AG04449 (cell line): ENCODE results near the gene ENTHD1.

Experiments
- CTCF ChIA-PET: fragments of 350-600 bp; formaldehyde crosslinking; extraction: SDS; loops from one replicate; lab custom pipeline; 2021; ENCODE audit warnings: antibody characterized with exemption; lab: Yijun Ruan, JAX
- POLR2A ChIA-PET: fragments of 400-600, 350-600 bp; formaldehyde crosslinking; extraction: SDS; loops from one replicate; lab custom pipeline; 2020; ENCODE audit warnings: antibody characterized with exemption, inconsistent platforms; lab: Yijun Ruan, JAX
- DNase-seq: peaks from one replicate; pipeline ENCODE4 v3.0.0-alpha.2; 2010; ENCODE audit warnings: low read depth, low spot score
- H3K4me3 ChIP-seq: 2 replicates; pipeline ENCODE4 v1.5.1; 2011; ENCODE audit warnings: low read depth, mild to moderate bottlenecking, control low read depth, low read length
- CTCF ChIP-seq: IDR thresholded peaks from one replicate; pipeline ENCODE4 v1.5.1; 2011; ENCODE audit warnings: mild to moderate bottlenecking, moderate library complexity, low read length, control low read depth, inconsistent platforms; ENCODE audit not compliant: insufficient read depth; ENCODE audit errors: missing control alignments

The ENTHD1 gene

GRCh38 chr22:39917776-39918495 lies 24.4 kb upstream of the ENTHD1 start:
- CTCF ChIA-PET, result interaction anchor here (2.0 kb wide), 1 partner anchor 106 kb away, joined by 5 read pairs; no protein-coding TSS in a partner anchor
- TF ChIP-seq CTCF, result no peak
- no peak for DNase-seq
- POLR2A ChIA-PET, result no interaction called here
- no peak overlapping the region for H3K4me3 ChIP-seq

GRCh38 chr22:39917197-39917643 lies 23.7 kb upstream of the ENTHD1 start:
- H3K4me3 ChIP-seq, result no peak overlapping the region
- TF ChIP-seq CTCF, result no peak
- CTCF ChIA-PET, result interaction anchor here (0.8 to 2.0 kb wide), 3 partner anchors 8 to 107 kb away, joined by 3 to 5 read pairs (median 3); no protein-coding TSS in a partner anchor
- no peak for DNase-seq
- POLR2A ChIA-PET, result no interaction called here

DNA sequence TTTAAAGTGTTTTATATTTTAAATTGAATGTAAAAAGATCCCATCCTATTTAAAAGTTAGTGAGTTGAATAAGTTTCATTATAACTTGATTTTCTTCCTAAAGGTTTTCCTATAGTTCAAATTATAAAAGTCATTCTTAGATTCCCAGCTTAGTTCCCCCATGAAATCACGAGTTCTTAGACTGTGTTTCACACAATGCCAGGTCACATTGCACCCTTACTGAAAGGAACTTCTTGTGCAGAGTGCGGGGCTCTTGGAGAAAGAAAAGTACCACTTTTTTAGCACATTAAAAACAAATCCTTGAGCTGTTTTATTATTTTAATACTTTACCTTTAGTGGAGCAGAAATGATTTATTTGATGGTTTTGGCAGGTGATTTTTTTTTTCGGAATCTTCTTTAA lies 22.9 kb upstream of the ENTHD1 start:
- no peak for DNase-seq
- ChIA-PET CTCF (interaction anchor here (0.8 to 2.0 kb wide), 4 partner anchors 9 to 108 kb away, joined by 3 to 5 read pairs (median 3); no protein-coding TSS in a partner anchor), POLR2A (no interaction called here)
- H3K4me3 ChIP-seq, result no peak overlapping the region
- no peak for TF ChIP-seq CTCF

GRCh38 chr22:39915295-39915726 lies 21.8 kb upstream of the ENTHD1 start:
- ChIA-PET POLR2A (no interaction called here), CTCF (no interaction called here)
- no peak for DNase-seq
- H3K4me3 ChIP-seq, result no peak overlapping the region
- no peak for TF ChIP-seq CTCF

DNA sequence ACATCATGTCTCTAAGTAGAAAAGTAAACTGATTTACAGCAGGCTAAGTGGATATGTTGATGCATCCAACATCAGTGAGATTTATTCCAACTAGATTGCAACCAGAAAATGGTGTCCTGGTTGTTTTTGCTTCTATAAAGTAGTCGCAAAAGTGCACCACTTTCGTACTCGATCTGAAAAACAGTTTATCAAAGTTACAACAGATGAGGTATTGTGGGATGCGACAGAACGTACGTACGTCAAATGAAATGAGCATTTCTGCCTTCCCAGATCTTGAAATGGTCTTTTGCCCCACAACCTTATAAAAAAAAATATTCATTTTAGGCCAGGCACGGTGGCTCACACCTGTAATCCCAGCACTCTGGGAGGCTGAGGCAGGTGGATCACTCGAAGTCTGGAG lies 21.0 kb upstream of the ENTHD1 start:
- H3K4me3 ChIP-seq, result no peak overlapping the region
- no peak for TF ChIP-seq CTCF
- CTCF ChIA-PET, result no interaction called here
- POLR2A ChIA-PET, result no interaction called here
- DNase-seq, result no peak

- no peak for TF ChIP-seq CTCF
- no peak for DNase-seq
- CTCF ChIA-PET, result interaction anchor here (1.2 kb wide), 1 partner anchor 111 kb away, joined by 4 read pairs; no protein-coding TSS in a partner anchor
- POLR2A ChIA-PET, result no interaction called here
- no peak overlapping the region for H3K4me3 ChIP-seq
Observed at GRCh38 chr22:39913886-39914285, 20.3 kb upstream of the ENTHD1 start.
